T-helper 1 cell treated with Interleukin-12 subunit alpha and Interleukin-12 subunit beta and Interleukin-4 antibody, amounts not matched to agents 30 μg/mL and 1 μg/mL, for 36 hours (primary cell): ENCODE results near the gene ATF4.
"Not testable (repeated sequence)": the region's sequence is repeated elsewhere in the genome, so short reads cannot be mapped to it uniquely, and the experiment has no call there.

Source experiments
- H3K27ac Mint-ChIP-seq: one replicate; pipeline ENCODE4 v1.8.0; 2021; ENCODE audit warnings: mild to moderate bottlenecking, mixed read lengths
- H3K27me3 Mint-ChIP-seq: one replicate; pipeline ENCODE4 v1.8.0; 2021; ENCODE audit warnings: low read depth, mixed read lengths
- H3K36me3 Mint-ChIP-seq: one replicate; pipeline ENCODE4 v1.8.0; 2021; ENCODE audit warnings: low read depth, mixed read lengths
- H3K4me1 Mint-ChIP-seq: one replicate; pipeline ENCODE4 v1.8.0; 2021; ENCODE audit warnings: low read depth, mixed read lengths
- H3K4me3 Mint-ChIP-seq: one replicate; pipeline ENCODE4 v1.8.0; 2021; ENCODE audit warnings: mild to moderate bottlenecking, moderate library complexity, mixed read lengths
- H3K9me3 Mint-ChIP-seq: one replicate; pipeline ENCODE4 v1.8.0; 2021; ENCODE audit warnings: mixed read lengths

Gene ATF4

DNA sequence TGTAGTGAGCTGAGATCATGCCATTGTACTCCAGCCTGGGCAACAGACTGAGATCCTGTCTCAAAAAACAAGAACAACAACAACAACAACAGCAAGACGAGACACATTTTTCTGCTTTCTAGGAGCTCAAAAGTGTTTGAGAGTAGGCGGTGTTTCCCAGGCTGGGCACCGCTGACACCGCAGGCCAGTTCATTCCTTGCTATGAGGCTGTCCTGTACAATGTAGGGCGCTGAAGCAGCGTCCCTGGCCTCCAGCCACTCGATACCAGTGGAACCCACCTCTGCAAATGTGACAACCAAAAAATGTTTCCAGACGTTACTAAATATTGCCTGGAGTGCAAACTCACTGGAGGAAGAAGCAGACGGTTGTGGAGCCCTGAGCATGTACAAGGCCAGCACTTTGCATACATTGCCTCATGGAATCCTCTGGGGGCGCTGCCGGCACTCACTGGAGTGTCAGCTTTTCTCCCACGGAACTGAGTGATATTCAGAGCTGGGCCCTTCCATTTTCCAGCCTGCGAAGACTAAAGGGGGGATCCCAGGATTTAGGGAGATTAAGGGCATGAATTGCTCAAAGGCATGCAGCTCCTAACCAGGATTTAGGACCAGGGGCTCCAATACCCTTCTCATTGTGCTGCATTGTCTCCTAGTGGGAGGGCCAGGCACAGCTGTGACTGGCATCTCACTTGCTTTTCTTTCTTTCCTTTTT lies 24.1 kb upstream of the ATF4 start:
- peaks cover 6% of the 10 kb centered on the region for H3K27me3 Mint-ChIP-seq
- no peaks in the 10 kb centered on the region for H3K36me3 Mint-ChIP-seq
- H3K4me1 Mint-ChIP-seq = peaks cover 8% of the 10 kb centered on the region
- no peak overlapping the region for H3K27ac Mint-ChIP-seq
- no peak overlapping the region for H3K4me3 Mint-ChIP-seq
- H3K9me3 Mint-ChIP-seq = no peaks in the 10 kb centered on the region

DNA sequence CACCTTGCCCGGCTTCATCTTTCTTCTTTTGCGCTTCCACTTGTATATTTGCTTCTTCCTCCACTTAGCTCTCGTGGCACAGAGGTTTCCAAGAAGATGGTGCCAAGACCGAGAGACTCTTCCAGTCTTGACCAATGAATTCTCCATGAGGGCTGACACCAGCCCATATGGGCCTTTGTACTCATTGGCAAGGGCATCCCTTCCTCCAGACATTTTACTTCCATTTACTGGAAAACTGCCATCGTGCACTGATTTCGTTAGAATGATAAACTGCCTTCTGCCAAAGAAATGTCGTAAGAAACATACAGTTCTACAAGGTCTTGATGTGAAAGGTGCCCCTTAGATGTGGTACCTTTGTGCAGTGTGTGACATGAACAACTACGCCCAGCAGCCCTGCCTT lies 22.9 kb upstream of the ATF4 start:
- peaks cover 6% of the 10 kb centered on the region for H3K27me3 Mint-ChIP-seq
- no peaks in the 10 kb centered on the region for H3K9me3 Mint-ChIP-seq
- peaks cover 3% of the 10 kb centered on the region for H3K36me3 Mint-ChIP-seq
- H3K4me3 Mint-ChIP-seq = no peak overlapping the region
- H3K4me1 Mint-ChIP-seq = peaks cover 14% of the 10 kb centered on the region
- no peak overlapping the region for H3K27ac Mint-ChIP-seq

DNA sequence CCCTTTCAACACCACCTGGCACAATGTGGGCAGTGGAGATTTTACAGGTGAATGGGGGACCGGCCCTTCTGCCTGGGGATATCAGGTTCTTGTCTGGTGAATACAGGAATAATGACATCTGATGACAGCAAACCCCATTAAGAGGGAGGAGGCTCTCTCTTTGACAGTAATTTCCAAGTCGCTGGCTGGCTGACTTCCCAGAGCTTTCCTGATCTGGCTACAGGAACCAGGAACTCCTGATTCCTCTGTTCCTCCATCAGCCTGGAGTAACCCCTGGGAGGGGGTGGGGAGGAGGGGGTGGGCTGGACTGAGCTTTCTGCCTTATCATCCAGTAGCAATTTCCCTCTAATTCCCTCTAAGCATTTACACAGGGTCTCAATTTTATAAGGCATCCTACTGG lies 22.0 kb upstream of the ATF4 start:
- Mint-ChIP-seq H3K27me3 (peaks cover 6% of the 10 kb centered on the region), H3K27ac (no peak overlapping the region), H3K4me3 (no peak overlapping the region), H3K9me3 (no peaks in the 10 kb centered on the region), H3K4me1 (peaks cover 13% of the 10 kb centered on the region), H3K36me3 (peaks cover 3% of the 10 kb centered on the region)

DNA sequence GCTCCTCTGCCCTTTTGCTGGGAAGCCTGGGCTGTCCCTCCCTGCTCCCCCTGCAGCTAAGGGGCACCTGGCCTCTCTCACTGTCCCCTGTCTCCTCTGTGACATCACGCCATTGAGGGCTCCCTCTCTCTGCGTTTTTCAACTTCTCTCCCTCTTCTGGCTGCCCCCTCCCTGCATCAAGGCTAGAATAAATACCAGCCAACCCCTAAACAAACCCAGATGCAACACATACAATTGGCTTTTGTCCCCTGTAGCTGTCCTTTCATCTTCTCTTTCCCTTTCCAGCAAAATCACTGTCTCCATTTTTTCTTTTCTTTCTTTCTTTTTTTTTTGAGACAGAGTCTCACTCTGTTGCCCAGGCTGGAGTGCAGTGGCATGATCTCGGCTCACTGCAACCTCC lies 21.6 kb upstream of the ATF4 start:
- Mint-ChIP-seq H3K9me3 (no peaks in the 10 kb centered on the region), H3K4me1 (peaks cover 15% of the 10 kb centered on the region), H3K4me3 (no peak overlapping the region), H3K27ac (no peak overlapping the region), H3K27me3 (peaks cover 6% of the 10 kb centered on the region), H3K36me3 (peaks cover 6% of the 10 kb centered on the region)

DNA sequence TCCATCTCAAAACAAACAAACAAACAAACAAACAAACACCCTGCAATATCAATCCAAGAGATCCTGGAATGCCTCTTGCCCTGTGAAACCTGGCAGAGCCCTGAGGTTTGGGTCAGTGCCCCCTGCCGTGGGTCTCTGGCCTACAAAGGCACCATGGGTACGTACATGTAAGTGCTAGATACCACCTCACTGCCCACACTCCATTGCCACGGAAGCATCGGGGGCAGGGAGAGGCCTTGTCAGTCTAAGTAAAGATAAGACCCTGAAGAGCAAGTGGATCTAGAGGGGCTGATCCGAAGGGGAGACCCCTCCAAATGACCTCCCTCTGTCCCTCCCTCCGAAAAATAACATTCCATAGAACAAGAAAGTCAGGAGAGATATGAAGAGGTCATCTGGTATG lies 20.3 kb upstream of the ATF4 start:
- H3K4me1 Mint-ChIP-seq = peaks cover 12% of the 10 kb centered on the region
- peaks cover 6% of the 10 kb centered on the region for H3K27me3 Mint-ChIP-seq
- peak overlapping the region; percentile 18 for H3K27ac Mint-ChIP-seq
- no peak overlapping the region for H3K4me3 Mint-ChIP-seq
- no peaks in the 10 kb centered on the region for H3K9me3 Mint-ChIP-seq
- H3K36me3 Mint-ChIP-seq = peaks cover 9% of the 10 kb centered on the region

DNA sequence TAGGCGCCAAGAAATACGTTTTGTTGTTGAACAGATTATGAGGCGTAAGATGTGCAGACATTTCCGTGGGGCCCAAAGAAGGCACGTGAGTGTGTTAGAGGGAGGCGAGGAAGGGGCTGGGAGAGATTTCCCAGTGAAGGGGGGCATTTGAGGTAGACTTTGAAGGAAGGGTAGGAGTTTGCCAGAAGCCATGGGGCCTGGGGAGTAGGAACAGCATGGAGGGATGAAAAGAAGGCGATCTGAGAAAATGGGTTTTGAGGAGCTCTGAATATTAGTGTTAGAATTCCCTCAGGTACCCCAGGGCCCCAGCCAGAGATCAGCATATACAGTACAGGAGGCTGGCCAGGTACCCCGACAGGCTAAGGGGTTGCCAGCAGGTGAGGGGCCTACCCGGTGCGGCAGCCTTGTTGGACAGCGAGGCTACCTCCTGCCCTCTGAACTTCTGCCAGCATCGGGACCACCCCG lies 18.7 kb upstream of the ATF4 start:
- H3K36me3 Mint-ChIP-seq = peaks cover 24% of the 10 kb centered on the region

DNA sequence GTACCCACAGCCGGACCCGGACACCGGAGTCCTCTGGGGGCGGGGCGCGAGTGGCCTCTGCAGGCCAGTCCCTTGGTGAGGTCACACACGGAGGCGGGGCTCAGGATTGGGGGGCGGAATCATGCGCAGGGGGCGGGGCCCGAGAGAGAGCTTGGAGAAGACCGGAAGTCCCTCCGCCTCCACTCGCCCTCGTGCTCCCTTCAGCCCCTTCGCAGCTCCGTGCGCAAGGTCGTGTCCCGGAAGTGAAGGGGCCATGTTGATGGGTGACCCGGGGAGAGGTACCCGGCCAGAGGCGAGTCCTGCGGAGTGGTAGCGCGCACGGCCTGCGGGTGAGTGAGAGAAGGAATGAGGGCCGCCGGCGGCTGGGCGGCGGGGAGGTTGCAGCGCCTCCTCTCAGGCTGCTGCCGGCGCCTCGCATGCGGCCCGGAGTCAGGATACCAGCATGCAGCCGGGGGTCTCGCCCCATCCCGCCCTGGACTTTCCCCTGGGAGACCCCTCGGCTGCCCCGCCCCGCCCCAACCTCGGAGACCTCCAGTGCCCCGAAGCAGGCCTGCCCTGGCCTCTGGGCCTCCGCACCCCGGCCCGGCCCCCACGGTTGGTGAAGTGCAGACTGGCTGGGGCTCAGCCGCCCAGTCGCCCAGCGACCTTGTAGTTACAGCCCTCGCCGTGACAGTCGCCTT lies 18.1 kb upstream of the ATF4 start, which contains the start of gene MIEF1:
TSS of gene MIEF1 (plus strand) at position 182 of the 680 bp plus-strand sequence. CDS start 9,005 bp downstream, outside the sequence.
- Mint-ChIP-seq H3K4me3 (peak within 1 kb of the TSS; percentile 99), H3K27me3 (peaks cover 6% of the 10 kb centered on the region), H3K9me3 (no peaks in the 10 kb centered on the region), H3K36me3 (peaks cover 25% of the 10 kb centered on the region), H3K27ac (peak within 1 kb of the TSS; percentile 96), H3K4me1 (peaks cover 24% of the 10 kb centered on the region)

More for the DNA sequence above, 18.7 kb upstream of the ATF4 start:
- Mint-ChIP-seq H3K9me3 (no peaks in the 10 kb centered on the region), H3K27ac (peak overlapping the region; percentile 96), H3K4me1 (peaks cover 21% of the 10 kb centered on the region), H3K27me3 (peaks cover 6% of the 10 kb centered on the region), H3K4me3 (peak overlapping the region; percentile 99)

DNA sequence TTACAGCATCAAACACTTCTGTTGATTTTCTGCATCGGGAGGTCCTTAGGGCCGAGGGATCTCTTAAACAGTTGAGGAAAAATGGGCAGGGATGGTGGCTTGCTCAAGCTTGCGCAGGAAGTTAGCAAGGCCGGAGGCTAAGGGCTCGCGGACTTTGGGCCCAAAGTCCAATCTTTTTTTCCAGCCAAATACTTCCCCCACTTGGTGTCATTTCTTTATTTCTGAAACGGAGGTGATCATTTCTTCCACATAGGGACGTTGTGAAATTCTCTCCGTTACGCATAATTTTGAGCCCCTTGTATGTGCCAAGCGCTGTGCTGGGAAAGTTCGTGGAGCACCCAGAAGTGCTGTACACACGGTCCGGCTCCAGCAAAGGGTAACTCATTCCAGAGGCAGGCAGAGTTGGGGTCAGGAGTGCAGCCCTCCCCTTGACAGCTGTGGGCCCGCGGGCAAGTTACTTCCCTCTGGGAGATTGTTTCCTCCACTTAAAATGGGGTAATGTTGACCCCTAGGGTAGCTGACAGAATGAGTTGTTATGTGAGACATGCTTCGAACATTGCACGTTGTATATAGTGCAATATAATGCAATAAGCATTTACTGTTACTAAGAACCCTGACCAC lies 17.5 kb upstream of the ATF4 start:
- peak overlapping the region; percentile 52 for H3K27ac Mint-ChIP-seq
- H3K36me3 Mint-ChIP-seq = peaks cover 25% of the 10 kb centered on the region
- peak overlapping the region; percentile 99 for H3K4me3 Mint-ChIP-seq
- peaks cover 24% of the 10 kb centered on the region for H3K4me1 Mint-ChIP-seq
- no peaks in the 10 kb centered on the region for H3K9me3 Mint-ChIP-seq
- H3K27me3 Mint-ChIP-seq = peaks cover 3% of the 10 kb centered on the region

DNA sequence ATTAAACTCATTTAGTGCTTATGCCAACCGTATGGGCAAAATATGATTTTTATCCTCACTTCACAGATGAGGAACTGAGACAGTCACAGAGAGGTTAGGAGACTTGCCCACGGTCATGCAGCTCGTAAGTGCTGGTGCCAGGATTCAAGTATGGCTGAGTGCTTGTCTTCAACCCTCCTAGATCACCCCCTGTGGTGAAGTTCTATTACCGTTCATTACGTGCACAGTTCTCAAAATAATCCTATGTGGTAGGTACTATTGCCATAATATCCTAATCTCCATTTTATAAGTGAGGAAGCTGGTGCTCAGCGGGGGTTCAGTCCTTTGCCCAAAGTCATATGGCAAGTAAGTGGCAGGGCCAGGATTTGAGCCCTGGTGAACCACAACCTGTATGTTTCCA lies 16.7 kb upstream of the ATF4 start:
- peaks cover 31% of the 10 kb centered on the region for H3K36me3 Mint-ChIP-seq
- H3K27ac Mint-ChIP-seq = peak overlapping the region; percentile 59
- H3K9me3 Mint-ChIP-seq = no peaks in the 10 kb centered on the region
- H3K27me3 Mint-ChIP-seq = peaks cover 3% of the 10 kb centered on the region
- peak overlapping the region; percentile 99 for H3K4me3 Mint-ChIP-seq
- H3K4me1 Mint-ChIP-seq = peaks cover 28% of the 10 kb centered on the region

DNA sequence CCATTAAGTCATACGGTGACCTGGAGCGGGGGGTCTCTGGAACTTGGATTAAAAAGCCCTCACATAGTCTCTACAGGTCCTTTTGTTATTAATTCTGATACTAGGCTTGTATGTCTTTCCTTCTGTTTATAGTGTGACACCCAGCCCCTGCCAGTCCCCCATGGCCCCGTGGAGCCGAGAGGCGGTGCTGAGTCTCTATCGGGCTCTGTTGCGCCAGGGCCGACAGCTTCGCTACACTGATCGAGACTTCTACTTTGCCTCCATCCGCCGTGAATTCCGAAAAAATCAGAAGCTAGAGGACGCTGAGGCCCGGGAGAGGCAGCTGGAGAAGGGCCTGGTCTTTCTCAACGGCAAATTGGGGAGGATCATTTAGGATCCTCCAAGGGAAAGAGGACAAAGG lies 16.3 kb upstream of the ATF4 start:
- no peak overlapping the region for H3K27ac Mint-ChIP-seq
- H3K4me1 Mint-ChIP-seq = peaks cover 29% of the 10 kb centered on the region
- H3K4me3 Mint-ChIP-seq = no peak overlapping the region
- H3K27me3 Mint-ChIP-seq = peaks cover 3% of the 10 kb centered on the region
- peaks cover 32% of the 10 kb centered on the region for H3K36me3 Mint-ChIP-seq
- no peaks in the 10 kb centered on the region for H3K9me3 Mint-ChIP-seq

DNA sequence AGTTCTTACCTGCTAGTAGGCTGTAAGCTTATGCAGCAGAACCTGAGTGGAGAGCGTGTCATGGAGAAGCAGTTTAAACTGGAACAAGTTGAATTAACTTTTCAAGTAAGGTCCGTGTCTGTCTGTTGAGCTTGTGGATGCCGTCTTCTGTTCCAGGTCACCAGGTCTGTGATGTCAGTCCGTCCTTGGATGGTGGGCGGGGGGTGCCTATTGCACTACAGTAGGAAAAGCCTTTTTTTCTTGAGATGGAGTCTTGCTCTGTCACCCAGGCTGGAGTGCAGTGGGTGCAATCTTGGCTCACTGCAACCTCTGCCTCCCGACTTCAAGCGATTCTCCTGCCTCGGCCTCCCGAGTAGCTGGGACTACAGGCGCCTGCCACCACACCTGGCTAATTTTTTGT lies 13.3 kb upstream of the ATF4 start:
- peaks cover 30% of the 10 kb centered on the region for H3K4me1 Mint-ChIP-seq
- not testable (repeated sequence) for H3K9me3 Mint-ChIP-seq, H3K27me3 Mint-ChIP-seq, H3K27ac Mint-ChIP-seq, H3K4me3 Mint-ChIP-seq
- peaks cover 46% of the 10 kb centered on the region for H3K36me3 Mint-ChIP-seq

DNA sequence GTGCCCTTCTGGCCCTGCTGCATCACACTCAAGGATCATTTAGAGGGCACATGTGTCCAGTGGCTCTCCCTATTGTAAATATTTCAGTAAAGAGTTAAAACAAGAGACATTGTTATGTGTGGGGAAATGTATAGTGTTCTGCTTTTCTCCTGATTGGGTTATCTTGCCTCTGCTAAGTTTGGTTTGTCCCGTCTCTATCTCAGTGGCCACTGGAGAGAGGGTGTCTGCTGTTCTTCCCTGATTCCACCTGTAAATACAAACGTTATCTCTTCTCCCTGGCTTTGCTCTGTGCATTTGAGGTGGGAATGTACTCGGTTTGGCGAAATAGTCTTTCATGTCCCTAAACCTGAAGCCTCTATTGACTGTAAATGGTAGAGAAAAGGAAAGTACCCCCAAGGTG lies 12.0 kb upstream of the ATF4 start:
- H3K36me3 Mint-ChIP-seq = peaks cover 52% of the 10 kb centered on the region
- H3K4me3 Mint-ChIP-seq = no peak overlapping the region
- no peaks in the 10 kb centered on the region for H3K9me3 Mint-ChIP-seq
- H3K27me3 Mint-ChIP-seq = no peaks in the 10 kb centered on the region
- H3K4me1 Mint-ChIP-seq = peaks cover 27% of the 10 kb centered on the region
- H3K27ac Mint-ChIP-seq = no peak overlapping the region

DNA sequence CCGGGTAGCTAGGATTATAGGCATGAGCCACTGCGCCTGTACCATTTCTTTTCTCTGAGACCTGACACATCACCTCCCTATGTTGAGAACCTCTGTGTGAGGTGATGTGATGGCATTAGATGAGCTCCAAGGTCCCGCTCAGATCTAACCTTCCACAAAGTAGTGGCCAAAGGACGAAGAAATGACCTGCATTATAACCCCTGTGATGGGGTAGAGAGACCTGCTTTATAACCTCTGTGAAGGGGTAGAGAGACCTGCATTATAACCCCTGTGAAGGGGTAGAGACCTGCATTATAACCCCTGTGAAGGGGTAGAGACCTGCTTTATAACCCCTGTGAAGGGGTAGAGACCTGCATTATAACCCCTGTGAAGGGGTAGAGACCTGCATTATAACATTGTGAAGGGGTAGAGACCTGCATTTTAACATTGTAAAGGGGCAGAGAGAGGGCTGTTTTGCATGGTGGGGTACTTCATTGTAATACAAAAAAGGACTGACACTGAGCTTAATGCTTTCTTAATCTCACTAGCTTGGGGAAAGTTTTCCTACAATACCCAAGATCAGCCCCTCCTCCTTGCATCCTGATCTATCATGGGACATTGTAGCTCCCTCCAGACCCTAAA lies 9.7 kb upstream of the ATF4 start:
- H3K9me3 Mint-ChIP-seq = no peaks in the 10 kb centered on the region
- H3K4me3 Mint-ChIP-seq = no peak overlapping the region
- no peak overlapping the region for H3K27ac Mint-ChIP-seq
- no peaks in the 10 kb centered on the region for H3K27me3 Mint-ChIP-seq
- H3K4me1 Mint-ChIP-seq = peaks cover 30% of the 10 kb centered on the region
- peaks cover 52% of the 10 kb centered on the region for H3K36me3 Mint-ChIP-seq

DNA sequence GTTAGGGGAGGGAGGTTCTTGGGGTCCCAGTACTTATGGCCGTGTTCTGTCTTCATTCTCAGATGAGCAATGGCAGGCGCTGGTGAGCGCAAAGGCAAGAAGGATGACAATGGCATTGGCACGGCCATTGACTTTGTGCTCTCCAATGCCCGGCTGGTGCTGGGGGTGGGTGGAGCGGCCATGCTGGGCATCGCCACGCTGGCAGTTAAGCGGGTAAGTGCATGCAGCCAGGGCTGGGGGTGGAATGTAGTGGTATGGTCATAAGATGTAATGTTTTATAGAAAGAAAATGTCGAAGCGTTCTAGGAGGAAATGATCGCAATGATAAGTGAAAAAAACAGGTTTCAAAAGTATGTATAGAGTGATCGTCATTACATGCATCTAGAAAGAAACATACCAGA lies 9.1 kb upstream of the ATF4 start:
- Mint-ChIP-seq H3K27ac (no peak overlapping the region), H3K4me3 (no peak overlapping the region), H3K4me1 (peaks cover 32% of the 10 kb centered on the region), H3K36me3 (peaks cover 51% of the 10 kb centered on the region), H3K27me3 (no peaks in the 10 kb centered on the region), H3K9me3 (no peaks in the 10 kb centered on the region)
